Activated naive CD8-positive, alpha-beta T cell treated with anti-CD3 and anti-CD28 coated beads for 36 hours (primary cell): Measurements from ENCODE around the gene SGCE. TPM values are rescaled to one million over a fixed set of nuclear protein-coding genes. Genes with fewer than 3 reads are reported as not detected.
A peak's percentile ranks its signal among the peaks of the same experiment; 100 is the strongest.
"Not testable (repeated sequence)": the region's sequence is repeated elsewhere in the genome, so short reads cannot be mapped to it uniquely, and the experiment has no call there.

Source experiments
- DNase-seq: peaks from one replicate; pipeline ENCODE4 v3.0.0; 2021
- H3K27ac Mint-ChIP-seq: one replicate; pipeline ENCODE4 v1.8.0; 2022; ENCODE audit warnings: mild to moderate bottlenecking, moderate library complexity, mixed read lengths
- H3K27me3 Mint-ChIP-seq: one replicate; pipeline ENCODE4 v1.8.0; 2022; ENCODE audit warnings: mild to moderate bottlenecking, mixed read lengths
- H3K36me3 Mint-ChIP-seq: one replicate; pipeline ENCODE4 v1.8.0; 2021; ENCODE audit warnings: mild to moderate bottlenecking, mixed read lengths
- H3K4me1 Mint-ChIP-seq: one replicate; pipeline ENCODE4 v1.8.0; 2021; ENCODE audit warnings: mixed read lengths
- H3K4me3 Mint-ChIP-seq: one replicate; pipeline ENCODE4 v1.8.0; 2022; ENCODE audit warnings: mild to moderate bottlenecking, moderate library complexity, mixed read lengths
- H3K9me3 Mint-ChIP-seq: one replicate; pipeline ENCODE4 v1.8.0; 2022; ENCODE audit warnings: mixed read lengths
- total RNA-seq, 2 experiments: library from RNA; stranded (reverse); gene quantifications; one replicate each; pipeline ENCODE4 v1.2.3, GENCODE V29; 2021

SGCE gene
- total RNA-seq, result under 1 TPM in 1 of 2 experiments, not detected in 1; 0.19 TPM

GRCh38 chr7:94655848-94656657 is at the start of gene SGCE:
Gene SGCE, minus strand, starts transcription at chr7:94656133. Its CDS starts 35 bp downstream, at chr7:94656098.
- H3K9me3 Mint-ChIP-seq, result no peaks in the 10 kb centered on the region
- peak within 1 kb of the TSS; percentile 16 for H3K27ac Mint-ChIP-seq
- no peaks in the 10 kb centered on the region for H3K36me3 Mint-ChIP-seq
- H3K4me1 Mint-ChIP-seq, result peaks cover 9% of the 10 kb centered on the region
- DNase-seq, result peak; percentile 50
- peak within 1 kb of the TSS; percentile 81 for H3K4me3 Mint-ChIP-seq
- H3K27me3 Mint-ChIP-seq, result peaks cover 56% of the 10 kb centered on the region

- H3K9me3 Mint-ChIP-seq, H3K4me3 Mint-ChIP-seq, DNase-seq, H3K27ac Mint-ChIP-seq, H3K4me1 Mint-ChIP-seq, H3K36me3 Mint-ChIP-seq: not testable (repeated sequence)
- H3K27me3 Mint-ChIP-seq, result peaks cover 16% of the 10 kb centered on the region
These were observed 49.5 kb upstream of the SGCE start for GRCh38 chr7:94705155-94706021.

GRCh38 chr7:94701555-94701973 is 45.6 kb upstream of the SGCE start:
- Mint-ChIP-seq H3K9me3 (no peaks in the 10 kb centered on the region), H3K36me3 (no peaks in the 10 kb centered on the region), H3K27me3 (peaks cover 15% of the 10 kb centered on the region), H3K4me1 (no peaks in the 10 kb centered on the region), H3K27ac (no peak overlapping the region), H3K4me3 (no peak overlapping the region)
- DNase-seq, result no peak

GRCh38 chr7:94700926-94701554 is 45.1 kb upstream of the SGCE start:
- H3K27me3 Mint-ChIP-seq, result peaks cover 12% of the 10 kb centered on the region
- H3K27ac Mint-ChIP-seq, result no peak overlapping the region
- DNase-seq, result no peak
- no peaks in the 10 kb centered on the region for H3K9me3 Mint-ChIP-seq
- H3K4me1 Mint-ChIP-seq, result no peaks in the 10 kb centered on the region
- H3K36me3 Mint-ChIP-seq, result no peaks in the 10 kb centered on the region
- no peak overlapping the region for H3K4me3 Mint-ChIP-seq

- no peak overlapping the region for H3K4me3 Mint-ChIP-seq
- H3K36me3 Mint-ChIP-seq, result no peaks in the 10 kb centered on the region
- H3K9me3 Mint-ChIP-seq, result no peaks in the 10 kb centered on the region
These were observed 42.3 kb upstream of the SGCE start for GRCh38 chr7:94698275-94698674.

GRCh38 chr7:94697035-94697974 is 41.4 kb upstream of the SGCE start:
- DNase-seq, result no peak
- Mint-ChIP-seq H3K36me3 (no peaks in the 10 kb centered on the region), H3K4me3 (no peak overlapping the region), H3K27me3 (peaks cover 10% of the 10 kb centered on the region), H3K27ac (no peak overlapping the region), H3K9me3 (no peaks in the 10 kb centered on the region), H3K4me1 (no peaks in the 10 kb centered on the region)

More at GRCh38 chr7:94698275-94698674, 42.3 kb upstream of the SGCE start:
- no peak overlapping the region for H3K27ac Mint-ChIP-seq
- no peak for DNase-seq
- H3K27me3 Mint-ChIP-seq, result peaks cover 19% of the 10 kb centered on the region
- H3K4me1 Mint-ChIP-seq, result no peaks in the 10 kb centered on the region

GRCh38 chr7:94687810-94688209 is 31.9 kb upstream of the SGCE start:
- H3K4me1 Mint-ChIP-seq, result no peaks in the 10 kb centered on the region
- no peak overlapping the region for H3K27ac Mint-ChIP-seq
- H3K4me3 Mint-ChIP-seq, result no peak overlapping the region
- peaks cover 7% of the 10 kb centered on the region for H3K27me3 Mint-ChIP-seq
- no peak for DNase-seq
- H3K9me3 Mint-ChIP-seq, result no peaks in the 10 kb centered on the region
- H3K36me3 Mint-ChIP-seq, result no peaks in the 10 kb centered on the region

GRCh38 chr7:94687076-94687475 is 31.1 kb upstream of the SGCE start:
- Mint-ChIP-seq H3K9me3 (no peaks in the 10 kb centered on the region), H3K4me3 (no peak overlapping the region), H3K27ac (no peak overlapping the region), H3K36me3 (no peaks in the 10 kb centered on the region), H3K27me3 (peaks cover 9% of the 10 kb centered on the region), H3K4me1 (no peaks in the 10 kb centered on the region)
- DNase-seq, result no peak

GRCh38 chr7:94683066-94683465 is 27.1 kb upstream of the SGCE start:
- no peak overlapping the region for H3K4me3 Mint-ChIP-seq
- no peak overlapping the region for H3K27ac Mint-ChIP-seq
- no peak for DNase-seq
- H3K4me1 Mint-ChIP-seq, result no peaks in the 10 kb centered on the region
- no peaks in the 10 kb centered on the region for H3K36me3 Mint-ChIP-seq
- H3K9me3 Mint-ChIP-seq, result no peaks in the 10 kb centered on the region
- peaks cover 15% of the 10 kb centered on the region for H3K27me3 Mint-ChIP-seq

GRCh38 chr7:94679358-94679757 is 23.4 kb upstream of the SGCE start:
- Mint-ChIP-seq H3K36me3 (no peaks in the 10 kb centered on the region), H3K27ac (no peak overlapping the region), H3K4me3 (no peak overlapping the region), H3K4me1 (no peaks in the 10 kb centered on the region), H3K9me3 (no peaks in the 10 kb centered on the region), H3K27me3 (peaks cover 19% of the 10 kb centered on the region)
- DNase-seq, result no peak

- no peaks in the 10 kb centered on the region for H3K4me1 Mint-ChIP-seq
- H3K27me3 Mint-ChIP-seq, result peaks cover 15% of the 10 kb centered on the region
- no peaks in the 10 kb centered on the region for H3K36me3 Mint-ChIP-seq
- no peak overlapping the region for H3K4me3 Mint-ChIP-seq
- no peaks in the 10 kb centered on the region for H3K9me3 Mint-ChIP-seq
- DNase-seq, result no peak
- no peak overlapping the region for H3K27ac Mint-ChIP-seq
These were observed 20.5 kb upstream of the SGCE start for GRCh38 chr7:94676431-94676830.

- no peak for DNase-seq
- Mint-ChIP-seq H3K4me1 (no peaks in the 10 kb centered on the region), H3K36me3 (no peaks in the 10 kb centered on the region), H3K27ac (no peak overlapping the region), H3K27me3 (peaks cover 15% of the 10 kb centered on the region), H3K9me3 (no peaks in the 10 kb centered on the region), H3K4me3 (no peak overlapping the region)
These were observed 19.4 kb upstream of the SGCE start for GRCh38 chr7:94675356-94675755.

- H3K27ac Mint-ChIP-seq, result no peak overlapping the region
These were observed 15.7 kb upstream of the SGCE start for GRCh38 chr7:94671444-94672235.

More at GRCh38 chr7:94671444-94672235, 15.7 kb upstream of the SGCE start:
- no peaks in the 10 kb centered on the region for H3K4me1 Mint-ChIP-seq
- H3K4me3 Mint-ChIP-seq, result no peak overlapping the region
- no peaks in the 10 kb centered on the region for H3K27me3 Mint-ChIP-seq
- H3K9me3 Mint-ChIP-seq, result no peaks in the 10 kb centered on the region
- no peaks in the 10 kb centered on the region for H3K36me3 Mint-ChIP-seq
- DNase-seq, result no peak
